PC-3 (cell line): ENCODE measurements around the gene HSPA1L. TPM values are rescaled to one million over a fixed set of nuclear protein-coding genes. Genes with fewer than 3 reads are reported as not detected.

ENCODE experiments used
- ATAC-seq: fragments of 200-7000 bp; cut with Tn5 transposase; 2 replicates; pipeline ENCODE4 v1.9.1; 2020; ENCODE audit warnings: mild to moderate bottlenecking, moderate library complexity
- BruUV-seq: library from RNA; stranded (reverse); fragments of 400-500 nt; replicated peaks from 2 replicates; lab custom pipeline; 2021; lab: Mats Ljungman, UMichigan
- CTCF ChIA-PET: fragments of 300-600 bp; sonication (Branson Sonifier 250); formaldehyde crosslinking; loops from one replicate; lab custom pipeline; 2022; ENCODE audit warnings: antibody characterized with exemption; lab: Charles Lee
- POLR2A ChIA-PET: fragments of 300-600 bp; sonication (Branson Sonifier 250); formaldehyde crosslinking; loops from one replicate; lab custom pipeline; 2022; ENCODE audit warnings: antibody characterized with exemption; ENCODE audit not compliant: unreplicated experiment; lab: Charles Lee
- DNase-seq: peaks from one replicate; pipeline ENCODE4 v3.0.0-alpha.2; 2015
- H2AFZ ChIP-seq: fragments of 300-600 bp; sonication (generic); 2 replicates; pipeline ENCODE4 v1.6.0; 2016; ENCODE audit warnings: antibody characterized with exemption, low read length
- H3F3A ChIP-seq: fragments of 300-600 bp; sonication (generic); one replicate; pipeline ENCODE4 v1.6.0; 2017; ENCODE audit warnings: antibody characterized with exemption, low read length, control low read depth, mild to moderate bottlenecking; ENCODE audit not compliant: unreplicated experiment
- H3K27ac ChIP-seq: fragments of 300-600 bp; sonication (generic); 2 replicates; pipeline ENCODE4 v1.5.1; 2016; ENCODE audit warnings: mild to moderate bottlenecking, low read length
- H3K27me3 ChIP-seq: fragments of 300-600 bp; sonication (generic); 2 replicates; pipeline ENCODE4 v1.6.1; 2016; ENCODE audit warnings: low read length, mixed read lengths
- H3K36me3 ChIP-seq: fragments of 300-600 bp; sonication (generic); 2 replicates; pipeline ENCODE4 v1.6.1; 2016; ENCODE audit warnings: low read depth, mixed run types, low read length, mixed read lengths
- H3K4me1 ChIP-seq: fragments of 300-600 bp; sonication (generic); 2 replicates; pipeline ENCODE4 v1.5.1; 2016; ENCODE audit warnings: low read length; ENCODE audit not compliant: insufficient read depth
- H3K4me2 ChIP-seq: fragments of 300-600 bp; sonication (generic); 2 replicates; pipeline ENCODE4 v1.6.0; 2016; ENCODE audit warnings: low read length
- H3K4me3 ChIP-seq: fragments of 300-600 bp; sonication (generic); 2 replicates; pipeline ENCODE4 v1.5.1; 2016; ENCODE audit warnings: mild to moderate bottlenecking, low read length, mixed read lengths
- H3K79me2 ChIP-seq: fragments of 300-600 bp; sonication (generic); 2 replicates; pipeline ENCODE4 v1.6.1; 2017; ENCODE audit warnings: low read length, mixed read lengths
- H3K9ac ChIP-seq: fragments of 300-600 bp; sonication (generic); 2 replicates; pipeline ENCODE4 v1.6.0; 2016; ENCODE audit warnings: mild to moderate bottlenecking, low read length
- H3K9me2 ChIP-seq: fragments of 300-600 bp; sonication (generic); replicated peaks from 2 replicates; pipeline ENCODE4 v1.6.1; 2016; ENCODE audit warnings: mixed run types, low read length, mixed read lengths
- H3K9me3 ChIP-seq: fragments of 300-600 bp; sonication (generic); 2 replicates; pipeline ENCODE4 v1.6.1; 2016; ENCODE audit warnings: low read length, mixed read lengths
- H4K20me1 ChIP-seq: fragments of 300-600 bp; sonication (generic); 2 replicates; pipeline ENCODE4 v1.6.1; 2016; ENCODE audit warnings: low read length, mixed read lengths
- EZH2 ChIP-seq: fragments of 300-600 bp; sonication (generic); IDR thresholded peaks from one replicate; pipeline ENCODE4 v1.6.1; 2017; ENCODE audit warnings: antibody characterized with exemption, mild to moderate bottlenecking, low read length; ENCODE audit not compliant: unreplicated experiment
- EZH2phosphoT487 ChIP-seq: fragments of 300-600 bp; sonication (generic); IDR thresholded peaks from 2 replicates; pipeline ENCODE4 v1.6.1; 2018; ENCODE audit warnings: mild to moderate bottlenecking, antibody characterized with exemption, low read length, borderline replicate concordance
- intact Hi-C: fragments of 100-400 bp; cut with micrococcal nuclease; formaldehyde crosslinking; loops from 2 replicates; pipeline ENCODE4 v1.9.0; 2023
- total RNA-seq: library from RNA; depleted of rRNA; stranded (reverse); fragments of >200 nt; gene quantifications from 2 replicates; pipeline ENCODE4 v1.2.3, GENCODE V29; 2014
- TF ChIP-seq, protein P1 (sequence below): fragments of 300-600 bp; sonication (generic); conservative IDR thresholded peaks from 2 replicates; pipeline ENCODE4 v1.5.1; 2017; ENCODE audit warnings: antibody characterized with exemption, low read depth, mild to moderate bottlenecking, low read length

The HSPA1L gene
- total RNA-seq, 1 experiment from 2014 or later, result 0.26 TPM

DNA sequence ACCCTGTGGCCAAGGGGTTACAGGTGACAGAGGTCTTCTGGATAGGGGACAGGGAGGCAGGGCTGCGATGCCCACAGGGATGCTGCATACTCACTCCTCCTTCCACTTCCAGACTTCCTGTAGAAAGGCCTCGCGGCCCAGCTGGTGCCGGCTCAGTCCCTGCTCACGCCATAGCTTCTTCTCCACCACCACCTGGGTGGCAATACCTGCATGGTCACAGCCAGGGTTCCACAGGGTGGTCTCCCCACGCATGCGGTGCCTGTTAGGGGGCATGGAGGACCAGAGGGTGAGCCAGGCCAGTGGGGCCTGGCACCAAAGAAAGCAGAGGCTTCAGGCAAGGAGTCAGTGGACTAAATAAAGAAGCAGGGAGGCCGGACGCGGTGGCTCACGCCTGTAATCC is 29.6 kb downstream of the HSPA1L start:
- Histone ChIP-seq H3K9me2 (no peaks in the 10 kb centered on the region), H2AFZ (no peak overlapping the region), H3K27me3 (no peaks in the 10 kb centered on the region), H3K9me3 (no peaks in the 10 kb centered on the region), H3K9ac (no peak overlapping the region), H4K20me1 (no peaks in the 10 kb centered on the region), H3K4me1 (no peaks in the 10 kb centered on the region), H3K79me2 (peaks cover 9% of the 10 kb centered on the region), H3K4me3 (no peak overlapping the region), H3K36me3 (peaks cover 44% of the 10 kb centered on the region), H3K27ac (no peak overlapping the region), H3F3A (no peaks in the 10 kb centered on the region), H3K4me2 (no peak overlapping the region)
- BruUV-seq, result no TSS peak
- intact Hi-C loops, result no loop called here
- TF ChIP-seq EZH2phosphoT487, result no peak
- TF ChIP-seq, protein P1, sequence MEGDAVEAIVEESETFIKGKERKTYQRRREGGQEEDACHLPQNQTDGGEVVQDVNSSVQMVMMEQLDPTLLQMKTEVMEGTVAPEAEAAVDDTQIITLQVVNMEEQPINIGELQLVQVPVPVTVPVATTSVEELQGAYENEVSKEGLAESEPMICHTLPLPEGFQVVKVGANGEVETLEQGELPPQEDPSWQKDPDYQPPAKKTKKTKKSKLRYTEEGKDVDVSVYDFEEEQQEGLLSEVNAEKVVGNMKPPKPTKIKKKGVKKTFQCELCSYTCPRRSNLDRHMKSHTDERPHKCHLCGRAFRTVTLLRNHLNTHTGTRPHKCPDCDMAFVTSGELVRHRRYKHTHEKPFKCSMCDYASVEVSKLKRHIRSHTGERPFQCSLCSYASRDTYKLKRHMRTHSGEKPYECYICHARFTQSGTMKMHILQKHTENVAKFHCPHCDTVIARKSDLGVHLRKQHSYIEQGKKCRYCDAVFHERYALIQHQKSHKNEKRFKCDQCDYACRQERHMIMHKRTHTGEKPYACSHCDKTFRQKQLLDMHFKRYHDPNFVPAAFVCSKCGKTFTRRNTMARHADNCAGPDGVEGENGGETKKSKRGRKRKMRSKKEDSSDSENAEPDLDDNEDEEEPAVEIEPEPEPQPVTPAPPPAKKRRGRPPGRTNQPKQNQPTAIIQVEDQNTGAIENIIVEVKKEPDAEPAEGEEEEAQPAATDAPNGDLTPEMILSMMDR, result no peak
- no peak for TF ChIP-seq EZH2
- POLR2A ChIA-PET, result interaction anchor here (0.8 kb wide), 1 partner anchor 42 kb away, joined by 4 read pairs; no protein-coding TSS in a partner anchor
- ATAC-seq (no peak), DNase-seq (no peak)
- CTCF ChIA-PET, result no interaction called here

DNA sequence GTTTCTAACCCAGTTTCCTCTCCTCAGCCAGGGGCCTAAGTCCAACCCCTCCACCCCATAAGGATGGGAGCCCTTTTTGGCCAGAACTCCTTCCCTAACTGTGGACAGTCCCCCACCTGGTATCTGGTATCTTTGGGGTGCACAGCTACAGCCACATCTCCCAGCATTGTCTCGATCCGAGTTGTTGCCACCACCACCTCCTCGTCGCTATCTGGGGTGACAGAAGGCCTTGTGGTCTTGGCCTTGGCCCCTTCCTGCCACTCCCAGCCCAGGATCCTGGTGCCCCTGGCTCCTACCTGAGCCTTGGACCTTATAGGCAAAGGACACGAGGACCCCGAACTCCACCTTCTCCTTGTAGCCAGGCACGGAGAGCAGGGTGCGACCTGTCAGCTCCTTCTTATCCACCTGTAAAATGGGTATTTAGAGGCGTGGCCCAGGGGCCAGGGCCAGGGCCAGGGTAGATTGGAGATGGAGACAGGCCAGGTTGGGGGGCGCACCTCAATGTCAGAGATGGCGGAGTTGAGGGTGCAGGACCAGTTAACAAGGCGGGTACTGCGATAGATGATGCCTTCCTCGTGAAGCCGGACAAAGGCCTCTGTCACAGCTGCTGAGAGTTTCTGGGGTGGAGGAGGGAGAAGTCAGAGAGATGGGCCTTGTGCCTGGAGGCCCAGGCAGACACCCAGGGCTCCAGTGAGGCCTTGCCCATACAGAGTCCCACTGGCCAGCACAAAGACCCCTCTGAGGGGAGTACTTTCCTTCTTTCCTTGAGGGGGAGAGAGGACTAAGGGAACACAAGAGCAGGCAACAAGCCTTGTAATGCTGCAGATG is 30.8 kb downstream of the HSPA1L start:
- Histone ChIP-seq H3K4me1 (no peaks in the 10 kb centered on the region), H3K9ac (no peak overlapping the region), H3K36me3 (peaks cover 52% of the 10 kb centered on the region), H3K27ac (no peak overlapping the region), H3F3A (no peaks in the 10 kb centered on the region), H3K4me2 (no peak overlapping the region), H3K4me3 (no peak overlapping the region), H2AFZ (no peak overlapping the region), H3K27me3 (no peaks in the 10 kb centered on the region), H4K20me1 (no peaks in the 10 kb centered on the region), H3K9me3 (no peaks in the 10 kb centered on the region), H3K79me2 (peaks cover 5% of the 10 kb centered on the region), H3K9me2 (no peaks in the 10 kb centered on the region)
- ChIA-PET CTCF (no interaction called here), POLR2A (no interaction called here)
- TF ChIP-seq EZH2phosphoT487 (no peak), EZH2 (no peak)
- TF ChIP-seq, protein P1, result no peak
- intact Hi-C loops, result no loop called here
- no peak for DNase-seq
- no peak for ATAC-seq
- BruUV-seq, result no TSS peak
